Measurements from ENCODE around the gene USP6.

The USP6 gene

GRCh38 chr17:5080591-5080990, 35.2 kb upstream of the USP6 start:
- in situ Hi-C loops (cut with MboI; ENCODE audit: low pct_unique_long_range_greater_than_20kb, low sequenced_read_pairs, unreplicated experiment): no loop called here
- DNase-seq (ENCODE audit: low spot score): no peak
- no peak for TF ChIP-seq CTCF (IDR thresholded peaks at IDR 0.05; ENCODE audit: extremely low read depth, insufficient read depth, missing control alignments)

DNA sequence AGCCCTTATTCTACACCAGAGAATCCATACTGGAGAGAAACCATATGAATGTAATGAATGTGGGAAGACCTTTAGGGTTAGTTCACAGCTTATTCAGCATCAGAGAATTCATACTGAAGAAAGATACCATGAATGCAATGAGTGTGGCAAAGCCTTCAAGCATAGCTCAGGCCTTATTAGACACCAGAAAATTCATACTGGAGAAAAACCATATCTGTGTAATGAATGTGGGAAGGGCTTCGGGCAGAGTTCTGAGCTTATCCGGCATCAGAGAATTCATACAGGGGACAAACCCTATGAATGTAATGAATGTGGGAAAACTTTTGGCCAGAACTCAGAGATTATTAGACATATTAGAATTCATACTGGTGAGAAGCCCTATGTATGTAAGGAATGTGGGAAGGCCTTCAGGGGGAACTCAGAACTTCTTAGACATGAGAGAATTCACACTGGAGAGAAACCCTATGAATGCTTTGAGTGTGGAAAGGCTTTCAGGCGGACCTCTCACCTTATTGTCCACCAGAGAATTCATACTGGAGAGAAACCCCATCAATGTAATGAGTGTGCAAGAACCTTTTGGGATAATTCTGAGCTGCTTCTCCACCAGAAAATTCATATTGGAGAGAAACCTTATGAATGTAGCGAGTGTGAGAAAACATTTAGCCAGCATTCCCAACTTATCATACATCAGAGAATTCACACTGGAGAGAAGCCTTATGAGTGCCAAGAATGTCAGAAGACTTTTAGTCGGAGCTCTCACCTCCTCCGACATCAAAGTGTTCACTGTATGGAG, 23.4 kb upstream of the USP6 start:
- TF ChIP-seq CTCF (IDR thresholded peaks at IDR 0.05; ENCODE audit: extremely low read depth, insufficient read depth, missing control alignments): no peak
- in situ Hi-C loops (cut with MboI; ENCODE audit: low pct_unique_long_range_greater_than_20kb, low sequenced_read_pairs, unreplicated experiment): no loop called here
- no peak for DNase-seq (ENCODE audit: low spot score)

DNA sequence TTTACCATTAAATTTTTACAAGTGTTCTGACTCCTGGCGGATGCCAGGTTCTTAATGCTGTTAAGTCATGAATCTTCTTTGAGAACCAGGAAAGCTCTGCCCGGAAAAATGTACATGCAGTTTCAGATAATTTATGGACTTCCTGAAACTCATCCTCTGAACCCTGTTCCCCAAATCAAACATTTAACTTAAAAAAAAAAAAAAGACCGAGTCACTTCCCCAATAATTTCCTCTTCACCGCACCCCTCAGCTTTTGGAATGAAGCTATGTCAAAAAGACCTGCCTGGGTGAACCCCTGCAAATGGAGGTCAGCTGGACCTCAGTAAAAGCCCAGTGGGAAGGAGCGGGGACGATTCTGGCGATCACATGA, 19.1 kb upstream of the USP6 start:
- no peak for TF ChIP-seq CTCF (IDR thresholded peaks at IDR 0.05; ENCODE audit: extremely low read depth, insufficient read depth, missing control alignments)
- in situ Hi-C loops (cut with MboI; ENCODE audit: low pct_unique_long_range_greater_than_20kb, low sequenced_read_pairs, unreplicated experiment): no loop called here
- no peak for DNase-seq (ENCODE audit: low spot score)

GRCh38 chr17:5097101-5097834, 18.6 kb upstream of the USP6 start:
- no peak for TF ChIP-seq CTCF (IDR thresholded peaks at IDR 0.05; ENCODE audit: extremely low read depth, insufficient read depth, missing control alignments)
- DNase-seq (ENCODE audit: low spot score): no peak
- in situ Hi-C loops (cut with MboI; ENCODE audit: low pct_unique_long_range_greater_than_20kb, low sequenced_read_pairs, unreplicated experiment): no loop called here

DNA sequence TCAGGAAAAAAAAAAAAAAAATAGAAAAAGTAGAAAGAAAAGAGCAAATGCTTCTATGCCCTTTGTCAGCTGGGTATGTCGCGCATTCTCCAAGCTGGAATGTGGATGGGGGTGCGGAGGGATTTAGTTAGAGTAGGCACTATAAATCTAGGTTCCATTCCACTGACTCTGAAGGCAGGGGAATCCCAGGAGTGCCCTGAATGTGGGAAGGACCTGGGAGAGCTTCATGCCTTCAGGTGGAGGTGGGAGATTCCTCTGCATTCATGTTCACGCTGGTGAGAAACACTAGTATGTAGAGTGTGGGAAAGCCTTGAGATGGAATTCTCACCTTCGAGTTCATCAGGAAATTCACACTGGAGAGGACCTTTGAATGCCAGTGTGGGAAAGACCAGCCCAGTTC, 16.6 kb upstream of the USP6 start:
- no peak for TF ChIP-seq CTCF (IDR thresholded peaks at IDR 0.05; ENCODE audit: extremely low read depth, insufficient read depth, missing control alignments)
- in situ Hi-C loops (cut with MboI; ENCODE audit: low pct_unique_long_range_greater_than_20kb, low sequenced_read_pairs, unreplicated experiment): no loop called here

GRCh38 chr17:5100832-5101231, 15.0 kb upstream of the USP6 start:
- no peak for TF ChIP-seq CTCF (IDR thresholded peaks at IDR 0.05; ENCODE audit: extremely low read depth, insufficient read depth, missing control alignments)
- DNase-seq (ENCODE audit: low spot score): no peak
- in situ Hi-C loops (cut with MboI; ENCODE audit: low pct_unique_long_range_greater_than_20kb, low sequenced_read_pairs, unreplicated experiment): no loop called here

More for the DNA sequence above, 16.6 kb upstream of the USP6 start:
- no peak for DNase-seq (ENCODE audit: low spot score)

Measured in GM13977 (cell line).